PFSK-1 (cell line): ENCODE measurements around the gene KLHDC7A.

ENCODE experiments used
- SIN3A ChIP-seq: IDR thresholded peaks from 2 replicates; pipeline ENCODE4 v1.6.1; 2012; ENCODE audit warnings: mild to moderate bottlenecking, low read length, moderate library complexity, borderline replicate concordance; ENCODE audit not compliant: insufficient read depth
- TAF1 ChIP-seq: IDR thresholded peaks from 2 replicates; pipeline ENCODE4 v1.6.1; 2012; ENCODE audit warnings: low read length, control low read depth, borderline replicate concordance; ENCODE audit not compliant: insufficient read depth
- TF ChIP-seq, protein P1 (sequence below), 2 experiments: IDR thresholded peaks; 2 replicates each; pipeline versions ENCODE4 v1.6.1 to v1.8.0; 2011 to 2012; ENCODE audit warnings: low read depth in 2 of 2, low read length in 2 of 2, control low read depth in 1 of 2, inconsistent platforms in 1 of 2, mild to moderate bottlenecking in 1 of 2, moderate library complexity in 1 of 2; ENCODE audit not compliant: insufficient read depth in 1 of 2

- no peak for TF ChIP-seq TAF1
- TF ChIP-seq, protein P1, sequence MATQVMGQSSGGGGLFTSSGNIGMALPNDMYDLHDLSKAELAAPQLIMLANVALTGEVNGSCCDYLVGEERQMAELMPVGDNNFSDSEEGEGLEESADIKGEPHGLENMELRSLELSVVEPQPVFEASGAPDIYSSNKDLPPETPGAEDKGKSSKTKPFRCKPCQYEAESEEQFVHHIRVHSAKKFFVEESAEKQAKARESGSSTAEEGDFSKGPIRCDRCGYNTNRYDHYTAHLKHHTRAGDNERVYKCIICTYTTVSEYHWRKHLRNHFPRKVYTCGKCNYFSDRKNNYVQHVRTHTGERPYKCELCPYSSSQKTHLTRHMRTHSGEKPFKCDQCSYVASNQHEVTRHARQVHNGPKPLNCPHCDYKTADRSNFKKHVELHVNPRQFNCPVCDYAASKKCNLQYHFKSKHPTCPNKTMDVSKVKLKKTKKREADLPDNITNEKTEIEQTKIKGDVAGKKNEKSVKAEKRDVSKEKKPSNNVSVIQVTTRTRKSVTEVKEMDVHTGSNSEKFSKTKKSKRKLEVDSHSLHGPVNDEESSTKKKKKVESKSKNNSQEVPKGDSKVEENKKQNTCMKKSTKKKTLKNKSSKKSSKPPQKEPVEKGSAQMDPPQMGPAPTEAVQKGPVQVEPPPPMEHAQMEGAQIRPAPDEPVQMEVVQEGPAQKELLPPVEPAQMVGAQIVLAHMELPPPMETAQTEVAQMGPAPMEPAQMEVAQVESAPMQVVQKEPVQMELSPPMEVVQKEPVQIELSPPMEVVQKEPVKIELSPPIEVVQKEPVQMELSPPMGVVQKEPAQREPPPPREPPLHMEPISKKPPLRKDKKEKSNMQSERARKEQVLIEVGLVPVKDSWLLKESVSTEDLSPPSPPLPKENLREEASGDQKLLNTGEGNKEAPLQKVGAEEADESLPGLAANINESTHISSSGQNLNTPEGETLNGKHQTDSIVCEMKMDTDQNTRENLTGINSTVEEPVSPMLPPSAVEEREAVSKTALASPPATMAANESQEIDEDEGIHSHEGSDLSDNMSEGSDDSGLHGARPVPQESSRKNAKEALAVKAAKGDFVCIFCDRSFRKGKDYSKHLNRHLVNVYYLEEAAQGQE (IDR thresholded peaks at IDR 0.05; ENCODE audit: insufficient read depth in 1 of 2, low read depth in 2 of 2, low read length in 2 of 2) = no peak
- no peak for TF ChIP-seq SIN3A
These were observed 4.5 kb downstream of the KLHDC7A start for GRCh38 chr1:18485227-18485626.
